Measurements from ENCODE around the gene WBP1.

WBP1 gene

GRCh38 chr2:74427551-74427950 lies 30.7 kb upstream of the WBP1 start:
- no peak for TF ChIP-seq CTCF (IDR thresholded peaks at IDR 0.05; ENCODE audit: low read depth, low read length)
- H3K4me3 ChIP-seq (replicated peaks in 1 of 2; ENCODE audit: low read depth in 2 of 2, low read length in 2 of 2): no peak overlapping the region
- DNase-seq (ENCODE audit: low read depth in 2 of 2): no peak

- H3K4me3 ChIP-seq (replicated peaks in 1 of 2; ENCODE audit: low read depth in 2 of 2, low read length in 2 of 2): no peak overlapping the region
- TF ChIP-seq CTCF (IDR thresholded peaks at IDR 0.05; ENCODE audit: low read depth, low read length): no peak
Observed at GRCh38 chr2:74428675-74429074, 29.6 kb upstream of the WBP1 start.

GRCh38 chr2:74429487-74430451 lies 28.5 kb upstream of the WBP1 start:
- peak in 1 of 2 donors; percentile 42 for DNase-seq (ENCODE audit: low read depth in 2 of 2)
- TF ChIP-seq CTCF (IDR thresholded peaks at IDR 0.05; ENCODE audit: low read depth, low read length): no peak
- H3K4me3 ChIP-seq (replicated peaks in 1 of 2; ENCODE audit: low read depth in 2 of 2, low read length in 2 of 2): no peak overlapping the region

More at GRCh38 chr2:74428675-74429074, 29.6 kb upstream of the WBP1 start:
- no peak for DNase-seq (ENCODE audit: low read depth in 2 of 2)

- no peak for DNase-seq (ENCODE audit: low read depth in 2 of 2)
- H3K4me3 ChIP-seq (replicated peaks in 1 of 2; ENCODE audit: low read depth in 2 of 2, low read length in 2 of 2): no peak overlapping the region
- no peak for TF ChIP-seq CTCF (IDR thresholded peaks at IDR 0.05; ENCODE audit: low read depth, low read length)
Observed at GRCh38 chr2:74430502-74430901, 27.7 kb upstream of the WBP1 start.

- no peak overlapping the region for H3K4me3 ChIP-seq (replicated peaks in 1 of 2; ENCODE audit: low read depth in 2 of 2, low read length in 2 of 2)
- no peak for TF ChIP-seq CTCF (IDR thresholded peaks at IDR 0.05; ENCODE audit: low read depth, low read length)
- DNase-seq (ENCODE audit: low read depth in 2 of 2): no peak
Observed at GRCh38 chr2:74436111-74436805, 22.0 kb upstream of the WBP1 start.

GRCh38 chr2:74436848-74437695 lies 21.2 kb upstream of the WBP1 start:
- peak in 1 of 2 donors; percentile 34 for DNase-seq (ENCODE audit: low read depth in 2 of 2)
- no peak for TF ChIP-seq CTCF (IDR thresholded peaks at IDR 0.05; ENCODE audit: low read depth, low read length)
- no peak overlapping the region for H3K4me3 ChIP-seq (replicated peaks in 1 of 2; ENCODE audit: low read depth in 2 of 2, low read length in 2 of 2)
